HG02970 (cell line): ENCODE data around the gene ENTPD1.
"Not testable (repeated sequence)": the region's sequence is repeated elsewhere in the genome, so short reads cannot be mapped to it uniquely, and the experiment has no call there.

ENCODE experiments used
- ATAC-seq: cut with Tn5 transposase; IDR thresholded peaks from one replicate; pipeline ENCODE4 v1.9.1; 2021; ENCODE audit warnings: mild to moderate bottlenecking, moderate library complexity, moderate number of reproducible peaks; ENCODE audit not compliant: unreplicated experiment, low FRiP score

ENTPD1 gene

DNA sequence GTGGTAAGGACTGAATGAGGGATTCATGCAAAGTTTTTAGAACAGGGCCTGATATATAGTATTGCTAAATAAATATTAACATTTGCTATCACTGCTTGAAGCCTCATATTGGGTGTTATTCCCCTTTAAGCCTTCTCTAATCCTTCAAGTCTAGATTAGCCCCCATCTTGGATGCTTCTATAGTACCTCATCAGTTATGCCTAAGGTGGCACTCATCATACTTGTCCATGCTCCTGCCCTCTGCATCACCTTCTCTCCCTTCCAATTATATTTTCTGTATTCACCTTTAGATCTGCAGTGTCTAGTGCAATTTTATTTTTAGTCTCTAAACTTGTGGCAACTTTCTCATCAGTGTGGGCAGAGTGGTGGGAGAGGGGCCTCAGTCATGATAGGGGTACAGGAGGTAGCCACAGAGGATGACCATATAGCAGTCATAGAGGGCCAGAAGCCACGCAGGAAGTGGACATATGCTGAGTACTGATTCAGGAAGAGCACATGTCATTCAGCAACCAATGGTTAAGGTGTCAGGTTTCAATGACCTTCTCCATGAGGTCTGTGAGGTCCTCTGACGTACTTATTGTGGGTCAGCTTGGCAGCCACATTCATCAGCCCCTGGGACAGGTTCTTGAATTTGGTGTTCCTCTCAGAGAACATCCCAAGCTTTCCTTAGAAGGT, 2.5 kb downstream of the ENTPD1 start:
- peak; percentile 33 for ATAC-seq

DNA sequence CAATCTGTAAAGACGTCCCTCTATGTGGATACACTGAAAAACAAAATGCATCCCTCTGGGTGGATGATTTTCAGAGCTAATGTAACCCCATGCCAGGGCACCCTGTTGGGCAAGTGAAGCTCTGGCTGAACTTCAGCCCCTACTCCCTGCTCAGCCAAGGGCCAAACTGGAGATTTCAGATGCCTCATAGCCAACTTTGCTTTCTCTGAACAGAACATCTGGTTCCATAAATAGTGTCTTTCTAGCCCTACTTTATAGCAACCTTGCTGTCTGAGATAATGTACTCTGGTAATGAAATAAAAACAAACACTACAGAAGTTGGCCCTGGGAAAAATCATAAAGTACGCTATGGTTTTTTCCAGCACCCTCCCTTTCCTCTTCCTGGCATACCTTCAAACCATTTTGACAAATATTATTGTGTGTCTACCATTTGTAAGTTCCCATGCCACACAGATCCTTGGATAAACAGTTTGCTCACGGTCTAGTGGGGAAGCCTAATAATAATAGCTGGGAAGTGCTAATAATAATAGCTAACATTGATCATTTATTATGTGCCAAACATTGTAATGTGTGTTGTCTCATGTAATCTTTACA, 3.4 kb downstream of the ENTPD1 start:
- no peak for ATAC-seq

DNA sequence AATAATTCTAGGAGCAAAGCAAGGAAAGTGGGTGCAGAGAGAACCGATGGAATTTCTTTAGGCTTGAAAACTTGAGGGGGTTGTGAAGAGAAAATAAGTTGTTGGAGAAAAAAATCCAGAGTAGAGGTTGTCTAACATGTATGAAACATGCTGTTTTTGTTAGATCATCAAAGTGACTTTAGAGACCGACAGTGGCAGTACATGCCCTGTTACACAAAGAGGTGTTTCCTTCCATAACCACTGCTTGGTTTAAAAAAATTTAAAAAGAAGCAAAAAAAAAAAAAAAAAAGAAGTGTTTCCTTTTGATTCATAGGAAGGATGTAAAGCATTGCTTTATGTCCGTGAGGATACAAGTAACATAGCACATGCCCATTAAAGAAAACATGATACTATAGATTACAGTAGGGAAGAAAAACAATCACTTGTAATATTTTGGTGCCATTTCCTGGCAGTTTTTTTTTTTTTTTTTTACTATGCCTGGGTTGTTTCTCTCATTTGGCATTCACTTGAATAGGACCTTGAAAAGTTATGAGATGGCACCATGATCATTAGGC, 6.1 kb downstream of the ENTPD1 start:
- no peak for ATAC-seq

DNA sequence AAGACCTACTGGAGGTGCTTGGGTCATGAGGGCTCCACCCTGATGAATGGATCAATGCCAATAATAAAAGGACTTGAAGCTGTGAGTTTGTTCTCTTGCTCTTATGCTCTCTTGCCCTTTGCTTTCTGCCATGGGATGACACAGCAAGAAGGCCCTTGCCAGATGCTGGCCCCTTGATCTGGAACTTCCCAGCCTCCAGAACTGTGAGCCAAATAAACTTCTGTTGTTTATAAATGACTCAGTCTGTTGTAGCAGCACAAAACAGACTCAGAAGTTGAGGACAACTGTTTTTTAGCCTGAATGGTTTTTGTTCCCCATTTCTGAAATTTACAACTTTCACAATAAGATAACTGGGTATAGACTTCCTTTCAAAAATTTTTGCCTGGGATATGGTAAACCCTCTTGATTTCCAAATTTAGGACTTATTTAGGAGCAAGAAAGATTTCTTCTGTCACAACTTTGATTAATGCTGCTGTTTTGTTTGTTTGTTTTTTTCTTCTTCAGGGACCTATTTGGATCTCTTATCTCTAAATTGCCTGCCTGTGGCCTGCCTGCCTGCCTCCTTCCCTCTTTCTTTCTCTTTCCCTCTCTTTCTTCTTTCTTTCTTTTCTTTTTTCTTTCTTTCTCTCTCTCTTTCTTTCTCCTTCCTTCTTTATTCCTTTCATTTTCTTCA, 12.1 kb downstream of the ENTPD1 start:
- ATAC-seq = peak; percentile 69

DNA sequence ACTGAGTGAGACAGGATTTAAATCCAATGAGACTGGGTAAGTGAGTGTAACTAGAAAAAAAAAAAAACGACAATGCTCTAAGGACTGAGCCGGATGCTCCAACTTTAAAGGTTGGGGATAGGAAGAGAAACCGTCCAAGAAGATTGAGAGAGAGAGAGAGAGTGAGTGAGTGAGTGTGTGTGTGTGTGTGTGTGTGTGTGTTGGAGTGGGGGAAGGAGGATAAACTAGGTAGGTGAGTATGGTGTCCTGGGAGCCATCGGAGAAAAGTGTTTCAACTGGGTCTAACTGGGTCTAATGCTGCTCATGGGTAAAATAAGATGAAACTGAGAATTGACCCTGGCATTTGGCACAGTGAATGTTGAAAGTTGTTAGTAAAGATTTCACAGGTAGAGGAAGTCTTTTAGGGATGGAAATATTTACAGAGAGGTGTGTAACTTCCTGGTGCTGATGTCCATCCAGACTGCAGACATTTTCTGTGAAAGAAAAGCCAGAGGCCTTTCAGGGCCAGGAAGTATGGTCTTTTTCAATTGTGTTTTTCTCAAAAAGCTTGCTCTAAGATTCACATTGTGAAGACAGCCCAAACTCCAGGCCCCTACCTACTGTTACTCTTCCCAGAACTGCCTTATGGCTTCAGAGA, 14.2 kb downstream of the ENTPD1 start:
- no peak for ATAC-seq

DNA sequence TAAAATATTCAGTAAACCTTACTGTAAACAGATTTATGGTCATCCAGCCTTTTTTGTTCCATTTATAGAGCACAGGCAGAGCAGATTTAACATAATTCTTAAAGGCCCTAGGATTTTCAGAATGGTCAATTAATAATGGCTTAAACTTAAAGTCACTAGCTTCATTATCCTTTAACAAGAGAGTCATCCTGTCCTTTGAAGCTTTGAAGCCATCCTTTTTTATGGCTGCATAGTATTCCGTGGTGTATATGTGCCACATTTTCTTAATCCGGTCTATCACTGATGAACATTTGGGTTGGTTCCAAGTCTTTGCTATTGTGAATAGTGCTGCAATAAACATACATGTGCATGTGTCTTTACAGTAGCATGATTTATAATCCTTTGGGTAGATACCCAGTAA, 17.5 kb downstream of the ENTPD1 start:
- ATAC-seq = not testable (repeated sequence)

DNA sequence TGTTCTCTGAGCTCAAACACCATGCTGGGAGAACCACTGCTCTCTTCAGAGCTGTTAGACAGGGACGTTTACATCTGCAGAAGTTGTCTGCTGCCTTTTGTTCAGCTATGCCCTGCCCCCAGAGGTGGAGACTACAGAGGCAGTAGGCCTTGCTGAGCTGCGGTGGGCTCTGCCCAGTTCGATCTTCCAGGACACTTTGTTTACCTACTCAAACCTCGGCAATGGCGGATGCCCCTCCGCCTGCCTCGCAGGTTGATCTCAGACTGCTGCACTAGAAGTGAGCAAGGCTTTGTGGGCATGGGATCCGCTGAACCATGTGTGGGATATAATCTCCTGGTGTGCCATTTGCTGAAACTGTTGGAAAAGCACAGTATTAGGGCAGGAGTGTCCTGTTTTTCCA, 21.7 kb downstream of the ENTPD1 start:
- not testable (repeated sequence) for ATAC-seq

DNA sequence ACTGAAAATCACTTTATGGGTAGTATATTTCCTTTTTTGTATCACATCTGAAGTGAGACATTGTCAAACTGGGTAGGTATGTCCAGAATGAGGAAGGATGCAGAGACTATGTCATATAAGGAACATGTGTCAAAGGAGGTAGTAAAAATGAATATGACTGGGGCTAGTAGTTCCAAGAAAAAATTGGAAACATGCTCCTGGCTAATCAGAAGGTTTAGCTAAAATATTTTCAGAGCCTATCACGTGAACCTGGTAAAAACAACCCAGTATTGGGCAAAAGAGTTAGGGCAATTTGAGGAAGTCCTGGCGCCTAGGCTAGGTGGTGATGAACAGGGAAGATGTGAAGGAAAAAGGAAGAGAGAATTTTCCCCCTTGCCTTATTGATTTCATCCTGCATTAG, 26.4 kb downstream of the ENTPD1 start:
- ATAC-seq = no peak

DNA sequence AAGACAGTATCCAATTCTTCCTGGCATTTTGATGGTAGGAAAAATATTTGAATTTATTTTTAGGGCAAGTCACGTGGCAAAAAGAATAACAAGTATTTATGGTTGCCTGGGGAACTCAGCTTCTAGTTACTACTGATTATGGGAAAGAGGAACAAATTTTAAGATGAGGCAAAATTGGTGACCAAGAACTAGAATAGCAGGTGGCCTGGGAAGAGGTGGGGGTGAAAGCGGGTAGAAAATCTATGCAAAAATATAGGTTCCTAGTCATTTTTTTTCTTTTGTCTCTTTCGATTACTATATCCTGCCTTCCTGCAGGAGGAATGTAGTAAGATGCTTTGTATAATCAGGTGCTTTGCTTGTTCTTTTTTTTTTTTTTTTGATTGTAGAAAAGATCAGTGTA, 27.8 kb downstream of the ENTPD1 start:
- peak; percentile 59 for ATAC-seq

DNA sequence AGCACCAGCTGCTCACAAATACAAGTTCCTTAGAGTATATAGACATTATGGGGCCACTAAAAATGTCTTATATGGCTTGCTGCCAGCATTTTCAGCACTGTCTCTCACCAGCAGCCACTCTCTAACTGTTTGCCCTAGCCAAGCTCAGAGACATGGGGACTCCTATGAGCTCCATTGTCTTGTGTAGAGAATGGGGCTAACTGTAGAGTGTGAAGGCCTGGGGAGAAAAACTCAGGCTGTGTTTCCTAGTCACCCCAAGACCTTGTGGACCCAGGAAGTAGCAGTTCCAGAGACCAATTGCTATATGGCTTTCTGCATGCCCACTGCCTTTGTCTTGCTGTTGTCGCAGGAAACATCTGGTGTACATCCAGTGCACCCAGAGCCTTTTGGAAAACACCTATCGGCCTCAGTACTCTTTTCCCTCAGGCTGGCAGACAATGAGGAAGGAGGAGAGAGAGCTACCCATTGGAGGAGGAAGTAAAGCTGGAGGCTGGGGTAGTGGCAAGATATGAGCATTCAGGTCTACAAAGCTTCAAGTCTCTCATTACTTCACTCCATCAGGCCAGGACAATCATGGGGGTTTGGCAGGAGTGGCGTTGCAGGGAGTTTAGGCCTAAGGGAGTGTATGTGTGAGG, 28.4 kb downstream of the ENTPD1 start:
- peak; percentile 13 for ATAC-seq

DNA sequence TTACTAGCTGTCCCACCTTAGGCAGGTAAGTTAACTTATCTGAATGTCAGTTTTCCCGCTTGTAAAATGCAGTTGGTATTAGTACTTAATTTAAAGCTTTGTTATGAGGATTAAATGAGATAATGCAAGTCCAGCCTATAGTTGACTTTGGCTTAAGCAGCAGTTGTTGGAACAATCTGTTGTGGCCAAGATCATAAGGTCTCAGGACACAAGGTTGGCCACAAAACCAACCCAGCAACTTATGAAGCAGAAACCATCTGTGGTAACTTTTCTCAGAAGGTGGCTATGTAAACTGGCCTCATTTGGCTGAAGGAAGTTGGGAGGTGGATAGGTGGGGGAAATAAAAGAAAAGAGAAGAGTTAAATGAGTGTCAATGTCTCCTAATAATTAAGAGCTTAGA, 29.4 kb downstream of the ENTPD1 start:
- ATAC-seq = no peak

DNA sequence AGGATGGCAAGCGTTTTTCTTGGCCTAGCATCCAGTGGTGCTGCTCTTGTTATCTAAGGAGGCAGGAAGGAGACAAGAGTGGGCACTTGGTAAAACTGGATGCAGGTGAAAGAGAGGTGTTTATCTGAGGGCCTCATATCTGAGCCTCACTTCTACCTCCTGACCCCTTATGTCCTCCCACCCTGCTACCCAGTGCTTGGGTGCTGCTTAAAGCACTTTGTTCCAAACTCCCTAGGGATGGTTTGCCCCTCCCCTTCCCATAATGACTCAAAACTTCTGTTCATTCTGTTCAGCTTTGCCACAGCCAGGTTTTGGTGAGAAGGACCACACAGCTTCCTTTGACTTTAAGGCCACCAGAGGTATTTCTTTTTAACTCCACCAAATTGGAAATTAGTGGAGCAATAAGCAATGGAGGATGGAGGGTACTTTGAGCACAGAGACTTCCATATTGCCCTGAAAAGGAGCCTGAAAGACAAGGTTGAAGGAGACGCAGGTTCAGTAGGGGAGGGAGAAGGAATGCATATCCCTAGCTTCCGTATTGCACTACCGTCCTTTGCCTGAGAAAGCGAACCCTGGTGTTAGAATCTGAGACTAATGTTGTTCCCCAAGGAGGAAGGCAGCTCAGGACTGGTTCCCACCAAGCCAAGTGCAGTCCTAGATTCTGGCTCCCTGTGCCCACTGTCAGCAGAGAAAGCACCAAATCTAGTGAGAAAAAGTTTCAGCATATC, 30.1 kb downstream of the ENTPD1 start:
- ATAC-seq = no peak

DNA sequence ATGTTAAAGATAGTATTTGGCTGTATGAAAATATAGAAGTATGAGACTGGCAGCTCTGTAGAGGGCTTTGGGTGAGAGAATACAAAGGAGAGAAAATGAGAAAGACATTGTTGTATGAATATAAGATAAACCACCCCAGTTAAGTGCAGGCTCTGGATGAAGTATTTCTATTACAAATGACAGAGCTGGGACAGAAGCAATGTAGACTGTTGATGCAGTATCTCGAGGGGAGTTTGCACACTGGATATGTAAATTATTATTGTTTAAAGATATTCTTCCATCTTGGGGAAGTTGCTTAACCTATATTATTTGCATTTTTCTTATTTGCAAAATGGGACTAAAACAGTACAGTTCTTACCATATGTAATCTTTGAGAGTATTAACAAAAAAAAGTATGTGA, 31.5 kb downstream of the ENTPD1 start:
- no peak for ATAC-seq

DNA sequence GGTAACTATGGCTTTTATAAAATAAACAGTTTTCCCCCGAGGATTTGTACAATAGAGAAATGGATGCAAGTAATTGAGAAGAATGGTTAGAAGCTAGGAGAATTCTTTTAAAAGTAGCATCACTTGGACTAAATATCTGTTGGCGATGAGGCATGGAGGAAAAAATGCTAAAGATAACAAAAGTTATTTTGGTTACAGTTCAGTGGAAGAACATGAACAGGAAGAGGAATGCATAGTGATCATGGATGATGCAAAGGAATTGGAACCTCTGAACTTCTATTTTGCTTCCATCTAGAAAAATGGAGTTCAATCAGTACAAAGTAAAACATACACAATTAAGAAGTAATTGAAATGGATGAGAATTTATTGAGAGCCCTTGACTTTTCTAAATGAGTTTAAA, 32.9 kb downstream of the ENTPD1 start:
- no peak for ATAC-seq

DNA sequence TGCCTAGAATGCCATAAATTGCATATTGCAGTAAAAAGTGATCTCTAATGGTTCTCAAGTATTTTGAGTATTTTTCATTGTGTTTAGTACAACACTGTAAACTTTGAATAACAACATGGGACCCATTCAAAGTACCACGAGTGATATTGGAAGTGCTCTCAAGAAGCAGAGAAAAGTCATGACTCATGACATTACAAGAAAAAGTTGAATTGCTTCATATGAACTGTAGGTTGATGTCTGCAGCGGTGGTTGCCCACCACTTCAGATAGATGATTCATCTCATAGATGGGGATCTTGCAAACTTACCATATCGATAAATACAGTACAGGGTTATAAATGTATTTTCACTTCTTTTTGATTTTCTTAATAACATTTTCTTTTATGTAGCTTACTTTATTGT, 33.9 kb downstream of the ENTPD1 start:
- no peak for ATAC-seq

DNA sequence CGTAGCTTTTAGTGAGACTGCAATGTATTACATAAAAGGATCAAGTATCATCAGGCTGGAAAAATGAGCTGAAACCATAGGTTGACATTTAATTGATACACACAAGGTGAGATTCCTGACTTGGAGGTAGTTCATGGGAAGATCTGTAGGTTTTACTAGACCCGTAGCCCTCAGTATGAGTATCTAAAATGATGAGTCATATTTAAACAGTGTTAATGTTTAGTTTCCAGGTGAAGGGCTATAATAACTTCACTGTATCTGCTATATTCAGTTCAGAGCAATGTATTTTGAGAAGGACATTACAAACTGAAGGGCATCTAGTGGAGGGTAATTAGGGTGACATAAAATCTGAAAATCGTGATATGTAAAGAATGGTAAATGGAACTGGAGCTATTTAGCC, 35.0 kb downstream of the ENTPD1 start:
- no peak for ATAC-seq

DNA sequence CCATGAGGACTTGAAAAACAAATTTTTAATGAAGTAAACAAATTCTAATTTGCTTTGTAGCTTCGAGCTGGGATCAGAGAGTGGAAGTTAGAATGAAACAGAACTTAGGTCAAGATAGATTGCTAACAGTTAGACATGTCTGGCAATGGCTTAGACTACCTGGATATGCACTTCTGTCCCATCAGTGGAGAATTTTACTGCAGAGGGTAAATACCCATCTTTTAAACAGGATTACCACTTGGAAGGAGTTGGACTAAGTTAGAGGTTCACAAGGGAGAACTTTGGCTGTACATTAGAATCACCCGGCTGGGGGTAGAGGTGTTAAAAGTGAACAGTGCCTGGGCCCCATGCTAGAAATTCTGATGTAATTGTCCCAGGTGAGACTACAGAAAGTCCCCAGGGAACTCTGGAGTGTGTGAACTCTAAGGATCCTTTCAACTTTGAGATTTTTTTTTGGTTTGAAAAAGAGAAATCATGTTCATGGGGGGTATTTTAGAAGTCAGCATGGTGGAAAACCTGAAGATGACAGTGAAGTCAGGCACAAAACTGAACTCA, 35.5 kb downstream of the ENTPD1 start:
- no peak for ATAC-seq

DNA sequence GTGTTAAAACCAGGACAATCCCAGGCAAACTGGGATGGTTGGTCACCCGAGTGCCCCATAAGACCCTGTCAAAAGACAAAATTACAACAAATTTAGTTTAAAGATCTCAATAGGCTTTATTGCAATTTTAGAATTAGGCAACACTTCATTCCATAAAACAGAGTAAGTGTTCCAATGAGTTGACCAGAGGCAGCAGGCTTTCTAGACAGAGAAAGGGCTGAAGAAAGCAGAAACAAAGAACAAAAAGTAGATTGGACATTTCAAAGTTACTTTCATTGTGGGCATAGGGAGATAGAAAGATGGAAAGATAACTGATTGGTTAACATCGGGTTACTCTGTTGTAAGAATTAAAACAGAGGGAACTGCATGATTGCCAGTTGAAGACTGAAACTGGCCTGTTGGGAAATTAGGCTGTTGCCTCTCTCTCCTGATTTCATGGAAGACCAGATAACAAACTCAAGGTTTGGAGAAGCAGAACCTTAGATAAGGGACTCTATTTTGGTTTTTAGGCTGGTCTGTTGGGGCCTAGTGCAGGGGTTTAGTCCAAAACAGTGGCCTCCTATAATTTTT, 36.3 kb downstream of the ENTPD1 start:
- ATAC-seq = no peak

DNA sequence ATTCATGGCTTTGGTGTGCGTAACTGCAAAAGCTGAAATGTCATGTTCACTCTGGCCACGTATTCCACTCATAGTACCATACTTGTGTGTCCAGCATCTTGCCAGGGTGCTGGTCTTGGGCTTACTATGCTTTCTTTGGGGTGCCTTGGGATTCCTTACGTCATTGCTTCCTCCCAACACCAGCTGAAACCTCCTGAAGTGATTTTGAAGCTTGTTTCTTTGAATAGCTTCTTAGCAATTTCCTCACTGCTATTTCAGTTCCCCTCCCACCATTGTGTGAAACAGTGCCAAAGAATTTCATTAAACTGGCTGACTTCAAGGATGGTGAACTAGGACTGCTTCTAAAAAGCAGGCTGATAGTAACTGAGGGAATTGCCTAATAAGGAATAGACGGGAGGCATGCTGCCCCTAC, 36.9 kb downstream of the ENTPD1 start:
- no peak for ATAC-seq
